HG02973 (cell line): ENCODE measurements around the gene ITCH.
"Not testable (repeated sequence)": the region's sequence is repeated elsewhere in the genome, so short reads cannot be mapped to it uniquely, and the experiment has no call there.

Experiments used
- ATAC-seq: cut with Tn5 transposase; IDR thresholded peaks from one replicate; pipeline ENCODE4 v1.9.1; 2021; ENCODE audit warnings: moderate library complexity; ENCODE audit not compliant: unreplicated experiment

Gene ITCH

DNA sequence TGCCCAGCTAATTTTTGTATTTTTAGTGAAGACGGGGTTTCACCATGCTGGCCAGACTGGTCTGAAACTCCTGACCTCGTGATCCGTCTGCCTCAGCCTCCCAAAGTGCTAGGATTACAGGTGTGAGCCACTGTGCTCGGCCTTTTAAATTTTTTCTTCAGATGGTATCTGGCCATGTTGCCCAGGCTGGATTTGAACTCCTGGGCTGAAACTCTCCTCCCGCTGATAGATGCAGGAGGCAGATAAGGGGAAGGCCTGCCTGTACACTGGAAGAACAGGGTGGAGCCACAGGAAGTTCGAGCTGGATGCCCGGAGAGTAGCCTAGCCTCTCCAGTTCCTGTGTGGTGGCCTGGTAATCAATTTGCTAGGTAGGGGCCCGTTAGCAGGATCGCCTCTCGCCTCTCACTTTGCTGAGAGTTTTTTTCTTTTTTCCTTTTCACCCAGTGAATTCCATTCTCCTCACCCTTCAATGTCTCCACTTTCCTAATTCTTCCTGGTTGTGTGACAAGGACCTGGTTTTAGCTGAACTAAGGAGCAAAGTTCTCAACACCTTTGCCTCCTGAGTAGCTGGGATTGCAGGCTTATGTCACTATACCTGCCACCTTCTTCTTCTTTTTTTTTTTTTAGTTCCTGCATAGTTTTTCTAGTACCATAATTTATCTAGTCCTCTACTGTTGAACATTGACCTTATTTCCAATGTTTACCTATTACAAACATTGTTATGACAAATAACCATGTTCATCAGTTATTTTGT is 19.4 kb upstream of the ITCH start:
- ATAC-seq: no peak

DNA sequence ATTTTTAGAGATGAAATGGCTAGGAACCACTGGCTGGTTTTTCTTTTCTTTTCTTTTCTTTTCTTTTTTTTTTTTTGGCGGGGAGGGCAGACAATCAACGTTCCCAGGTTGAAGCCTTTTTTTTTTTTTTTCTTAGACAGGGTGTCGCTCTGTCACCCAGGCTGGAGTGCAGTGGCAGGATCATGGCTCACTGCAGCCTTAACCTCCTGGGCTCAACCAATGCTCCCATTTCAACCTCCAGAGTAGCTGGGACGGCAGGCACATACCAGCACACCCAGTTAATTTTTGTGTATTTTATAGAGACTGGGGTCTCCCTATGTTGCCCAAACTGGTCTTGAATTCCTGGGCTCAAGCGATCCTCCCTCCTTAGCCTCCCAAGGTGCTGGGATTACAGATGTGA is 18.8 kb upstream of the ITCH start:
- no peak for ATAC-seq

DNA sequence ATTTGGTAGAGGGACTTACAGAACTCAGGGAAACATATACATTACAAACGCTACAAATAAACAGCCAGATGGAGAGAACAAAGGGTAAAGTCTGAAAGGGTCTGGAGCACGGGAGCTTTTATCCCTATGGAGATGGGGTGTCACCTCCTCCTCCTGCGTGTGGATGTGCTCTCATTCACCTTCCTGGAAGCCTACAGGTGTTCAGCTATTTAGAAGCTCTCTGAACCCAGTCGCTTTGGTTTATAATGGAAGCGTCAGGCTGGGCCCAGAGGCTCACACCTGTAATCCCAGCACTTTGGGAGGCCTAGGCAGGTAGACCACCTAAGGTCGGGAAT is 17.7 kb upstream of the ITCH start:
- ATAC-seq: no peak

DNA sequence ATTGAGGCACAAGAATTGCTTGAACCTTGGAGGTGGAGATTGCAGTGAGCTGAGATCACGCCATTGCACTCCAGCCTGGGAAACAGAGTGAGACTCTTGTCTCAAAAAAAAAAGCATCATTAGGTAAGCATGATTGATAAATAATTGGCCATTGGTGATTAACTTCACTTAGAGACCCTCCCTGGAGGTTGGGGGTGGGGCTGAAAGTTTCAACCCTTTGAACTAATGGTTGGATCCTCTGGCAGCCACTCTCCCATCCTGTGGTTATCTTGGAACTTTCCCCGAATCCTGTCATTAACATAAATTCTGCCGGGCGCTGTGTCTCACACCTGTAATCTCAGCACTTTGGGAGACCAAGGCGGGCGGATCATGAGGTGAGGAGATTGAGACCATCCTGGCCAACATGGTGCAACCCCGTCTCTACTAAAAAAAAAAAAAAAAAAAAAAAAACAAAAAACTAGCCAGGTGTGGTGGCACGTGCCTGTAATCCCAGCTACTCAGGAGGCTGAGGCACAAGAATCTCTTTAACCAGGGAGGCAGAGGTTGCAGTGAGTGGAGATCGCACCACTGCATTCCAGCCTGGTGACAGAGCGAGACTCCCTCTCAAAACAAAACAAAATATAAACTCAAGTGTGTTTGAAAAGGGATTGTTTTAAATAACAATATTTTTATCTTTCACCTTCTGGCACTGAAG is 17.1 kb upstream of the ITCH start:
- ATAC-seq: not testable (repeated sequence)

DNA sequence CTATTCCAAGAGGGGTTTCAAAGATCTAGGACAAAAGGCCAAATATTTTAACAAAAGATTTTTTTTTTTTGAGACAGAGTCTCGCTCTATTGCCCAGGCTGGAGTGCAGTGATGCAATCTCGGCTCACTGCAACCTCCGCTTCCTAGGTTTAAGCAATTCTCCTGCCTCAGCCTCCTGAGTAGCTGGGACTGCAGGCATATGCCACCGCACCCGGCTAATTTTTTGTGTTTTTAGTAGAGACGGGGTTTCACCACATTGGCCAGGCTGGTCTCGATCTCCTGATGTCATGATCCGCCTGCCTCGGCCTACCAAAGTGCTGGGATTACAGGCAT is 16.6 kb upstream of the ITCH start:
- not testable (repeated sequence) for ATAC-seq

DNA sequence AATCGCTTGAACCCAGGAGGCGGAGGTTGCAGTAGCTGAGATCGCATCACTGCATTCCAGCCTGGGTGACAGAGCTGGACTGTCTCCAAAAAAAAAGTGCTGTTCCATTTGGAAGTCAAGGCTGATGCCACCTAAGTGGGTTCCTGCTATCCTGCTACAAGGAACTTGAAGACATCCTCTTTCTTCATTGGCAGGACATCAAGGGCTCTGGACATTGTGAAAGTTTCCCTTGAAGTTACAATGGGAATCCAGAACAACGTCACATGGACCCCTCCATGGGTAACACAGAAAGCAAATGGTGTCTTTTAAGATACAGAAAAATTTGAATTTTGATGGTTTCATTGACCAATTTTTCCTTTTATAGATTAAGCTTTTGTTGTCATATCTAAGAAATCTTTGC is 15.5 kb upstream of the ITCH start:
- no peak for ATAC-seq

DNA sequence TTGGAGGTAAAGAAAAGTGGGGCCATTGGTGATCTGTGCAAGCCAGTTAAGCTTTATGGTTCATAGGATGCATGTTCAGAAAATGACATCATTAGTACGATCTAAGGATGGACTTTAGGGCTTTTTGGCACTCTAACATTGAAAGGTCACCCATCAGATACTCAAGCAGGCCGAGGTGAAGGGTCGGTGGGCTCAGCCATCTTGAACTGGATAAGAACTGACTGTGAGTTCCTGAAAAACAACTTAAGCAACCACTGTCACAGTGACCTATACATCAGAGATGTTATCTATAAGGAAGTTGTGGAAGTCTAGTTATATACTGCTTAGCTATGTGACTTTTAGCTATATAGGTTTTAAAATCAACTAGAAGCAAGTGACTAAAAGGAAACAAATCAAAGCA is 13.0 kb upstream of the ITCH start:
- no peak for ATAC-seq

DNA sequence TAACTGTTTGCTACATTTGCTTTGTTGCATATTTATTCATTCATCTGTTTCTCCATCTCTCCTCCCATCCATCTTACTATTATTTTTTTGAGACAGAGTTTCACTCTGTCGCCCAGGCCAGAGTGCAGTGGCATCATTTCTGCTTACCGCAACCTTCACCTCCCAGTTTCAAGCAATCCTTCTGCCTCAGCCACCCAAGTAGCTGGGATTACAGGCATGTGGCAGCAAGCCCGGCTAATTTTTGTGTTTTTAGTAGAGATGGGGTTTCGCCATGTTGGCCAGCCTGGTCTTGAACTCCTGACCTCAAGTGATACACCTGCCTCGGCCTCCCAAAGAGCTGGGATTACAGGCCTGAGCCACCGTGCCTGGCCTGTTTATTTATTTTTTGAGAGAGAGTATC is 9.6 kb upstream of the ITCH start:
- not testable (repeated sequence) for ATAC-seq

DNA sequence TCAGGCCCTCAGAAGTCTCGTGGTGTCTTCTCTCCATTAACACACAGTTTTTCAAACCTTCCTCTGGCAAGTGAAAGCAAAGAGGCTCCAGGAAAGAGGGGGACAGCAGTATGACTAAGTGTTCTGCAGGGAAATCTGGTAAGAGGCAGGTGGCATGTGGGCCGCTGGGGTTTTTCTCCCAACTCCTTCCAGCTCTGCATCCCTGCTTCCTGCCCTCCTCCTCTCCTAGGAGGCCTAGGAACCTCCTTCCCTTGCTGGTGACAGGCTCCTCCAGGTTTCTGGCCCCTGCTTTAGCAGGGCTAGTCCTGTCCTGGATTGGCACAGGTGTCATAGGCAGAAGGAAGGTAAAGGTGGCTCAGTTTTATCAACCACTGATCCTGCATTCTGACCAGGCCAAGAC is 7.6 kb upstream of the ITCH start:
- no peak for ATAC-seq

DNA sequence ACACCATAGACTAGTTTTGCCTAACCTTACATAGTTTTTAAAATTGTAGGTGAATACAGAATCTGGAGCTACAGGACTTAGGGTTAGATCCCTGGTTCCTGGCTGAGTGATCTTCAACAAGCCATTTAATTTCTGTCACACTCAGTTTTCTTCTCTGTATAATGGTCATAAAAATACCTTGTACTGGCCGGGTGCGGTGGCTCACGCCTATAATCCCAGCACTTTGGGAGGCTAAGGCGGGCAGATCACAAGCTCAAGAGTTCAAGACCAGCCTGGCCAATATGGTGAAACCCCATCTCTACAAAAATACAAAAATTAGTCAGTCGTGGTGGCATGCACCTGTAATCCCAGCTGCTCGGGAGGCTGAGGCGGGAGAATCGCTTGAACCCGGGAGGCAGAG is 3.3 kb upstream of the ITCH start:
- ATAC-seq: not testable (repeated sequence)

DNA sequence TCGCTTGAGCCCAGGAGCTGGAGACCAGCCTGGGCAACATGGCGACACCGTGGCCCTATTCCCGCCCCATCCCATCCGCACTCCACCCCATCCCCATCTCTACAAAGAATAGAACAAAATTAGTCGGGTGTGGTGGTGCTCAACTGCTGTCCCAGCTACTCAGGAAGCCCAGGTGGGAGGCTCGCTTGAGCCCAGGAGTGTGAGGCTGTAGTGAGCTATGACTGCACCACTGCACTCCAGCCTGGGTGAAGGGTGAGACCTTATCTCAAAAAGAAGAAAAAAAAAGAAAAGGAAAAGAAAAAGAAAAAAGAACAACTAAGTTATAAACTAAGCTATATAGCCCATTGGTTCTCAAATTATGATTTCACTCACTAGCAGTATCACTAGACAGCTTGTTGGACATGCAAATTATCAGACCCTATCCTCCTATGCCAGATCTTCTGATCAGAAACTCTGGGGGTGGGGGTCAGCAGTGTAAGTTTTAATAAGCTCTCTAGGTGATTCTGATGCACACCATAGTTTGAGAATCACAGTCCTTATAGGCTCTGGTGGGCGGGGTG is 491 bp upstream of the ITCH start:
- no peak for ATAC-seq

DNA sequence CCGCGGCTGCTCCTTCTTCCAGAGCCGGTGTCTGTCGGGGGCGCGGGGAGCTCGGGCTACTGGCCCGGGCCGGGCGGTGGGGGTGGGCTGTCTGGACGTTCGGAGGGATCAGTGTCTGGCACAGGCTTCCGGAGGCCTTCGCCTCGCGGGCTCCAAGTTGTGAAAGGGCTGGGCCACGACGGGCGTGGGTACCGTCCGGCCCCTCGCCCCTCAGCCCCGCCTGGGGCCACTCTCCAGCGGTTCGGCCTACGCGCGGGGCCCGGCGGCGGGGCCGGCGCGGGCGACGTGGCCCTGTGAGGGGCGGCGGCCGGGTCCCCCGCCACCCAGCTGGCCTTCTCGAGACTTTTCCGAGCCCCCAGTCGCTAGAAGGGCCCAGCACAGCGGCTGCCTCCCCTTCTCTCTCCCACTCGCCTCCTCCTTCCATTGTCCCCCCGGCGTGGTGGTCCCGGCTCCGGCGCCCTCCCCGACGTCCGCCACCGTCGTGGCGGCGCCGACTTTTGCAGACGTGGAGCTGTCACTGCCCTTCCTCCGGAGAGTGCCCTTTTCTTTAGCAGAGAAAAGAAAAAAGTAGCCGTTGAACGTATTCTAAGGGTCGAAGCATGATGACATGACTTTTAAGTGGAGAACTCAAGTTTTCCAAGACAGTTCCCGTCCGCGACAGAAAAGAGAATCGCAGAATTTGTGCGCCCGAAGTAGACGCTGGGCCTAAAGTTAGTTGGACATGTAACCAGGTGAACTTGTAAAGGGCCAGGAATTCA is 571 bp downstream of the ITCH start:
- ATAC-seq: peak; percentile 33

DNA sequence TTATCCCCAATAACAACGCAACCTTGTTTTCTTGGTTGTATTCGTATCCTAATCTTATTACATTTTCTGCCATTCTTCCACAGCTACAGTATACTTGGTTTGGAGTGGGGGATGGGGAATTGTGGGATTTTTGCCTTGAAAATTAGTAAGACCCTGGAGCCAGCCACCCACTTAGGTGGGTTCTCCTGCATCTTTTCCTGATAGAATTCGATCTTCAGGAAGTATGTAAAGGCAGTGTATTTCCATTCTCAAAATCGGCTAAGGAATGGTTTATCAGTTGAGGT is 1.1 kb downstream of the ITCH start:
- ATAC-seq: no peak

DNA sequence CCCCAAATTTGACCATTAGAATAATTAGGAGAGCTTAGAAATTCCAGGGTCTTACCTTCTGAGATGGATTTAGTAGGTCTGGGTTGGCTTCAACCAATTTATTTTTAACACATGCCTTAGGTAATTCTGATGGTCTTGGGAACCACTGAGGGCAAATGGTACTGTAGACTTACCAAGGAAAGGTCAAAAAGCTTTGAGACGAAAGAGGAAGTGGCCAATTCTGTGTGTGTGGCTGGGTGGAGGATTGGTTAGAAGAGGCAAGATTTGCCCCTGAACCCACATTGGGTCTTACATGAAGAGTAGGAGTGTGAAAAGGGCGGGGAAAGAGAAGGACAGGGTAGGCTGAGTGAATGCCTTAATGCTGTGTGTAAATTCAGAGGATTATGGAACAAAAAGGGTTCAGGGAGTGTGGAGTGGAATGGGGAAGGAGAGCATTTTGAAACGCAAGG is 2.7 kb downstream of the ITCH start:
- no peak for ATAC-seq

DNA sequence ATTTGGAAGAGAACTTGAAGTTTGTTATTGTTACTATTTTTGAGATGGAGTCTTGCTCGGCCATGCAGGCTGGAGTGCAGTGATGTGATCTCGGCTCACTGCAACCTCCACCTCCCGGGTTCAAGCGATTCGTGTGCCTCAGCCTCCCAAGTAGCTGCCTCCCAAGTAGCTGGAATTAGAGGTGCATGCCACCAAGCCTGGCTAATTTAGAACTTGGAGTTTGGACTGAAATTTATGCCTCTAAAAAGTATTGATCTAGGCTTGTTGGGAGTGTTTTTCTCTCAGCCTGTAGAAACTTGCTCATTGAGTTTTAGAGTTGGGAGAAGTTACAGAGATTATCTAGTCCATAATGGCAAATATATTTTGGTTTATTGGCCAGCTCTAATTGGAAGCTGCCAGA is 4.1 kb downstream of the ITCH start:
- no peak for ATAC-seq

DNA sequence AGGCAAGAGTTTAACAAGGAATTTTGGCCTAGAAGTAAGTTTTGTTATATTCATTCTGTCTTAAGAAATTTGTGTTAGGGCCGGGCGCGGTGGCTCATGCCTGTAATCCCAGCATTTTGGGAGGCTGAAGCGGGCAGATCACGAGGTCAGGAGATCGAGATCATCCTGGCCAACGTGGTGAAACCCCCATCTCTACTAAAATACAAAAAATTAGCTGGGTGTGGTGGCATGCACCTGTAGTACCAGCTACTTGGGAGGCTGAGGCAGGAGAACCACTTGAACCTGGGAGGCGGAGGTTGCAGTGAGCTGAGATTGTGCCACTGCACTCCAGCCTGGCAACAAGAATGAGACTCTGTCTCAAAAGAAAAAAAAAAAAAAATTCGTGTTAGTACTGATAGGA is 4.8 kb downstream of the ITCH start:
- not testable (repeated sequence) for ATAC-seq

DNA sequence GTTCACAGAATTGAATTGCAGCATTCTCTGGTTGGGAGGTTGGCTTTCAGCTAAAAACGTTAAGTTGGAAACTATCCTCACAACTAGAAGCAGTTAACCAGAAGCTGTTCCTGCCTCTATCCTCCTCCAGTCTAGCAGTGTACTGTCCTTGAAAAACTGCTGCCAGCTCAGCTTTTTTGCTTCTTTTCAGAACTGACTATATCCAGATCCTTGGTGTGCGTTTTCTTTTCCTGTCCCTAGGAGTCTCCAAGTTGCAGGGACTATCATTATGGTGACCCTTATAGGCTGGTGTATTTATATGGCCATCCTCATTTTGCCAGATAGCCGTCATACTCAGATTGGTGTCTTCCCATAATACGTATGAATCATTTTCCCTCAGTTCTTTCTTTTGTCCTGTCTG is 5.5 kb downstream of the ITCH start:
- no peak for ATAC-seq

DNA sequence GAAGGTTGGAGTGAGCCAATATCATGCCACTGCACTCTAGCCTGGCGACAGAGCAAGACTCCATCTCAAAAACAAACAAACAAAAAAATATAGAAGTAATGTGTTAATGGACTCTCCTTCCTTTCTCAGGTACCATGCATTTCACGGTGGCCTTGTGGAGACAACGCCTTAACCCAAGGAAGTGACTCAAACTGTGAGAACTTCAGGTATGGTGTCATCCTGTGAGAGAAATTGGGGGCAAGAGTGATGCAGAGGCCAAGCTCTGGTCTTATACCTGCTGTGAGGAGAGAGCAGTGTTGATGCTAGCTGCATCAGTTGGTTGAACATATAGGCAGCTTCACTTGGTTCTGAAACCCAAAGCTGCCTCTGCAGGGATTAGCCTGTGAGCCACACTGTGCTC is 6.2 kb downstream of the ITCH start:
- no peak for ATAC-seq

DNA sequence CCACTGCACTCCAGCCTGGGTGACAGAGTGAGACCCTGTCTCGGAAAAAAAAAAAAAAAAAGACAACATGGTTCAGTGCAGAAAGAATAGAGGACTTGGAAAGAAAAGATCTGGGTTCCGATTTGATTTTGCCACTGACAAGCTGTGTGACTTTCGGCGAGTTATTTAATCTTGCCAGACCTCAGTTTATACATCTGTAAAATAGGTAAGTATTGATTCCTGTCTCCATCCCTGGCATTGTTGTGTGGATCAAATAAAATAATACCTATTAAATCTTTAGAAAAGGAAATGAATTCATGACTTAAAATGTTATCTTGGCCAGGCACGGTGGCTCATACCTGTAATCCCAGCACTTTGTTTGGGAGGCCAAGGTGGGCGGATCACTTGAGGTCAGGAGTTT is 7.0 kb downstream of the ITCH start:
- ATAC-seq: no peak

DNA sequence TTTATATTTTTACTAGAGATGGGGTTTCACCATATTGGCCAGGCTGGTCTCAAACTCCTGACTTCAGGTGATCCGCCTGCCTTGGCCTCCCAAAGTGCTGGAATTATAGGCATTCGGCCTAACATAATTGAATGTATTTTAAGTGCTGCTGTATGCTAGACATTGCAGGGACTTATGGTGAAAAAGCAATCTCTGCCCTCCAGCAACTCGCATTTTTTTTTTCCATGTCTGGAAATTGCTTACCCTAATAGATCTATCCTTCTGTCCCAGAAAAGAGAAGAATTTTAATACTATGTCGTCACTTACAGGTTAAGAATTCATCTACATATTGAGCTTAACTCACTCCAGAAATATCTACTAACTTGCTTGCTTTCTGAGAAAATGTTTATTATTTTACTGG is 10.4 kb downstream of the ITCH start:
- ATAC-seq: no peak

DNA sequence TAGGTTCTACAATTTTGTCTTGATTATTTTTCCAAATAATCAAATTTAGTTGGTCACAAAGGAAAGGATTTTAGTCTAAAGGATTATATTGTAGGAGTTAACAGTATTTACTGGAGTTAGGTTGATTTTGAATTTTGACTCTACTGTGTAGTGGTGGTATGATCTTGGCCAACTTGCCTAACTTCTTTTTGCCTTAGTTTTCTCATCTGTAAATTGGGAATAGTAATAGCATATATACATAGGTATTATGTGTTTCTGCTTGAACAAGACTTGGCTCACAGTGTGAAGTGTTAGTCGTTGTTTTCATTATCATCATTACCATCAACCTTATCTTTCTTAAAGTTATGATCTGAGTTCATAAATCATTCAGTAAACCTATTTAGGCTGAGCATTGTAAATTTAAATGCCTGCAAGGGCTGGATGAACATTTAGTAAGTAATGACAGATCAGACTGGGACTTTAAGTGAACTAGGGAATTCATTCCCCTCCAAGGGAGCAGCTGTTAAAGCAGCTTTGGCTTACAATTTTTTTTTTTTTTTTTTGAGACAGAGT is 11.2 kb downstream of the ITCH start:
- ATAC-seq: no peak

DNA sequence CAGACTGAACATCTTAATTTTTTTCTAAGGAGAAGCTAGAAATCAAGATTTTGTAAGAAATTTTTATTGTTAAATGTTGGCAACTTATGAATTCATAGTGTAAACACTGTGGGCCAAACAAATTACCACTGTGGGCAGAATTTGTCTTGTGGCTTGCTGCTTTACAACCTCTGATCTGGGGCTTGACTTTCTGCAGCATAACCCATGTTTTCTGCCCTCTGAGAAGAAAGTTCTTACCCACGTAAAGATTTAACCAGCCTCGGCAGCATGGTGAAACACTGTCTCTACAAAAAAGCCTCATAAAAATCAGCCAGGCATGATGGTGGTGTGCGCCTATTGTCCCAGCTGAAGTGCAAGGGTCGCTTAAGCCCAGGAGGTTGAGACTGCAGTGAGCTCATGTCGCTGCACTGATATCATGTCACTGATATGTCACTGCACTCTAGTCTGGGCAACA is 12.9 kb downstream of the ITCH start:
- ATAC-seq: no peak
